VCaP (cell line): ENCODE data around the gene GAS6.
"Not testable (repeated sequence)": the region's sequence is repeated elsewhere in the genome, so short reads cannot be mapped to it uniquely, and the experiment has no call there.

Source experiments
- H3K27ac ChIP-seq: fragments of 450-650 bp; 2 replicates; pipeline ENCODE4 v1.5.1; 2017
- TF ChIP-seq, protein P1 (sequence below): fragments of 450-650 bp; conservative IDR thresholded peaks from 2 replicates; pipeline ENCODE4 v1.5.1; 2017; ENCODE audit warnings: mild to moderate bottlenecking, moderate library complexity

GAS6 gene

DNA sequence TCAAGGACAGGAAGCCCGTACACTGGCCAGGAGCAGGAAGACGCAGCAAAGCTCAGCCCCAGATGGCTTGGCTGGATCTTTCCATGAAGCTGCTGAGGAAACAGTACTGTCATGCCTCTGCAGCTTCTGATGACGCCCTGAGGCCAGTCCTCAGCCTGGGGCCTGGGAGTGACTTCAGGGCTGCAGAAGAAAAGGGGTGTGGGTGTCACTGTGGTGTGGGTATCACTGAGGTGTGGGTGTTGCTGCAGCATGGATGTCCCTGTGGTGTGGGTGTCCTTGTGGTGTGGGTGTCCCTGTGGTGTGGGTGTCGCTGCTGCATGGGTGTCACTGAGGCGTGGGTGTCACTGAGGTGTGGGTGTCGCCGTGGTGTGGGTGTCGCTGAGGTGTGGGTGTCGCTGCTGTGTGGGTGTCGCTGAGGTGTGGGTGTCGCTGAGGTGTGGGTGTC lies 12.0 kb upstream of the GAS6 start:
- no peak overlapping the region for H3K27ac ChIP-seq
- TF ChIP-seq, protein P1, sequence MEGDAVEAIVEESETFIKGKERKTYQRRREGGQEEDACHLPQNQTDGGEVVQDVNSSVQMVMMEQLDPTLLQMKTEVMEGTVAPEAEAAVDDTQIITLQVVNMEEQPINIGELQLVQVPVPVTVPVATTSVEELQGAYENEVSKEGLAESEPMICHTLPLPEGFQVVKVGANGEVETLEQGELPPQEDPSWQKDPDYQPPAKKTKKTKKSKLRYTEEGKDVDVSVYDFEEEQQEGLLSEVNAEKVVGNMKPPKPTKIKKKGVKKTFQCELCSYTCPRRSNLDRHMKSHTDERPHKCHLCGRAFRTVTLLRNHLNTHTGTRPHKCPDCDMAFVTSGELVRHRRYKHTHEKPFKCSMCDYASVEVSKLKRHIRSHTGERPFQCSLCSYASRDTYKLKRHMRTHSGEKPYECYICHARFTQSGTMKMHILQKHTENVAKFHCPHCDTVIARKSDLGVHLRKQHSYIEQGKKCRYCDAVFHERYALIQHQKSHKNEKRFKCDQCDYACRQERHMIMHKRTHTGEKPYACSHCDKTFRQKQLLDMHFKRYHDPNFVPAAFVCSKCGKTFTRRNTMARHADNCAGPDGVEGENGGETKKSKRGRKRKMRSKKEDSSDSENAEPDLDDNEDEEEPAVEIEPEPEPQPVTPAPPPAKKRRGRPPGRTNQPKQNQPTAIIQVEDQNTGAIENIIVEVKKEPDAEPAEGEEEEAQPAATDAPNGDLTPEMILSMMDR: no peak

DNA sequence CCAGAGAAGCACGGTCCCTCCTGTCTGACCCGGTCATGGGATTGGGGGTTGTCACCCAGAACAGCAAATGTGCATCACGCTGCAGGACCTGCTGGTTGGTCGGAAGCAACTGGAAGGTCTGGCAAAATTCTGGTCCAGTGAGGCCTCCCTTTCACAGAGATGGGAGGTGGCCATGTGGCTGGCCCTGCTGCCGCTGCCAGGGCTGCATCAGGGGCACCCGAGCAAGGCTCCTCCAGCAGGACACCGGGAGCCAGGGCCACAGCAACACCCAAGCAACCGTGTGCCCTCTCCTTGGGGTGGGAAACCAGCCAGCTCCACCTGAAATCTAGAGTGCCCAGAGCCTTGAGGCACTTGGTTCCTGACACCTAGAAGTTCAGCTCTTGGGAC lies 11.5 kb upstream of the GAS6 start:
- TF ChIP-seq, protein P1: no peak
- no peak overlapping the region for H3K27ac ChIP-seq

DNA sequence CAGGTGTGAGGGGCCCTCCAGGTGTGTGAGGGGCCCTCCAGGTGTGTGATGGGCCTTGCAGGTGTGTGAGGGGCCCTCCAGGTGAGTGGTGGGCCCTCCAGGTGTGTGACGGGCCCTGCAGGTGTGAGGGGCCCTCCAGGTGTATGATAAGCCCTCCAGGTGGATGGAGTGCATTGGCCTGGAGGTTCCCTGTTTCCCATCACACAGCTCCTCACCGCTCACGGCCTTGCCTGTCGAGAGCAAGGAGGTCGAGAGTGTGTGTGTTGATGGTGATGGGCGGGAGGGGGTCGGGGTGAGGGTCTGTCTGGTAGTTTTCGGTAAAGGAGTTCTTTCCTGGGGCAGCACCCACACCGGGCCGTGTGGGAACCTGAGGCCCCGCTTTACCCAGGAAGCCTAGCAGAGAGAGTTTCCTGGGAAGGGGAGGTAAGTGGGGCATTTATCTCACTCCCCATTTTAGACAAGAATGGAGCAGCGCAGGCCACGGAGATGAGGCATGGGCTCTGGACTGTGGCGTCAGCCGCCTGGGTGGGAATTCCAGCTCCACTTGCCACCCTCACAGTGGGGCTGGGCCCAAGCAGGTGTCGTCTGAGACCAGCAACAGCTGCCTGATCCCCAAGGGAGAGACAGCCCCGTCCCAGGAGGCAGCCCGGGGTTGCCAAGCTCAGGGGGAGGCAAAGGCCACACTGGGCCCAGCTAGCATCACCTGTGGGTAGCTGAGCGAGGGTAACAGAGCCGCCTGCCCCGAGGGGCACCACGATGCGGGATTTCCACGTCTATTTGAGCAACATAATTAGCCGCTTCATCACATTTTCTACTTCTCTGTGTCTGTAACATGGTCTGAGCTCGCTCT lies 10.9 kb upstream of the GAS6 start:
- no peak overlapping the region for H3K27ac ChIP-seq
- TF ChIP-seq, protein P1: no peak

DNA sequence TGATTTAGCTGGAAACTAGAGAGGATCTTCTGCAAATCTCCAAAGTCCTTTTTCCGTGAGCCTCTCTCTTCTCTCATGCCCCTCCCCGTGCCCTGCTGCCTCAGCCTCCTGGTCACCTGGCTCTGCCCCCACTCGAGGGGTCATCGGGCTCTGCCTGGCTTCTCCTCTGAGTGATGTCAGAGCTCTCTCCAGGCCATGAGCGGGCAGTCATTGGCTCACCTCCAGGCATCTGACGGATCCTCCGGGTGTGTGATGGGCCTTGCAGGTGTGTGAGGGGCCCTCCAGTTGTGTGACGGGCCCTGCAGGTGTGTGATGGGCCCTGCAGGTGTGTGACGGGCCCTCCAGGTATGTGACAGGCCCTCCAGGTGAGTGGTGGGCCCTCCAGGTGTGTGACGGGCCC lies 10.3 kb upstream of the GAS6 start:
- TF ChIP-seq, protein P1: no peak
- no peak overlapping the region for H3K27ac ChIP-seq

DNA sequence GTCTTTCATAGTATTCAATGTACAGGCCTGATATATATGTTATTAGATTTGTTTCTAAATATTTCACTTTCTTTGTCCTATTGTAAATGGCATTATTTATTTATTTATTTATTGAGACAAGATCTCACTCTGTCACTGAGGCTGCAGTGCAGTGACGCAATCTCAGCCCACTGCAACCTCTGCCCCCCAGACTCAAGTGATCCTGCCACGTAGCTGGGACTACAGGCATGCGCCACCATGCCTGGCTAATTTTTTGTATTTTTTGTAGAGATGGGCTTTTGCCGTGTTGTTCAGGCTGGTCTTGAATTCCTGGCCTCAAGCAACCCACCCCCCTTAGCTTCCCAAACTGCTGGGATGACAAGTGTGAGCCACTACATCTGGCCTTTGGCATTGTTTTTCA lies 5.4 kb upstream of the GAS6 start:
- H3K27ac ChIP-seq: no peak overlapping the region
- TF ChIP-seq, protein P1: no peak

DNA sequence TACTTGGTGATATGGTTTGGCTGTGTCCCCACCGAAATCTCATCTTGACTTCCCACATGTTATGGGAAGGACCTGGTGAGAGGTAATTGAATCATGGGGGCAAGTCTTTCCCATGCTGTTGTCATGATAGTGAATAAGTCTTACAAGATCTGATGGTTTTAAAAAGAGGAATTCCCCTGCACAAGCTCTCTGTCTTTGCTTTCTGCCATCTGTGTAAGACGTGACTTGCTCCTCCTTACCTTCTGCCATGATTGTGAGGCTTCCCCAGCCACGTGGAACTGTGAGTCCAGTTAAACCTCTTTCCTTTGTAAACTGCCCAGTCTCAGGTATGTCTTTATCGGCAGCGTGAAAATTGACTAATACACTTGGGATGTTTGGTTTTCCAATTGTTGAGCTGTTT lies 4.0 kb upstream of the GAS6 start:
- H3K27ac ChIP-seq: not testable (repeated sequence)

DNA sequence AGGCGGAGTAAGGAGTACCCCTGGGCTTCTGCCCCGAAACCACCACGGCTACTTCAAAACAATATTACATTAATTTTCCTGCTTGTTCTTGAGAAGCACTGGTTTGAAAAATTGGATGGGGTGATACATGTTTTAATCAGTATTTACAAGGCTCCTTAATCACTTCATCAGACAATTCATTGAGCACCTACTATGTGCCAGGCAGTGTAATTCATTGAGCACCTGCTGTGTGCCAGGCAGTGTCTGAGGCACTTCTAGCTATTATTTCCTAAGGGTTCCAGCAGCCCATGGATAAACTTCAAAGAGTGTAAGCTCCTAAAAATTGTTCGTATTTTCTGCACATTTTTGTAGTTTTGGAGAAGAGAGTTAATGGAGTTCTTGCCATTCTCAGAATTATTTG lies 1.6 kb upstream of the GAS6 start:
- no peak overlapping the region for H3K27ac ChIP-seq
- TF ChIP-seq, protein P1: no peak

DNA sequence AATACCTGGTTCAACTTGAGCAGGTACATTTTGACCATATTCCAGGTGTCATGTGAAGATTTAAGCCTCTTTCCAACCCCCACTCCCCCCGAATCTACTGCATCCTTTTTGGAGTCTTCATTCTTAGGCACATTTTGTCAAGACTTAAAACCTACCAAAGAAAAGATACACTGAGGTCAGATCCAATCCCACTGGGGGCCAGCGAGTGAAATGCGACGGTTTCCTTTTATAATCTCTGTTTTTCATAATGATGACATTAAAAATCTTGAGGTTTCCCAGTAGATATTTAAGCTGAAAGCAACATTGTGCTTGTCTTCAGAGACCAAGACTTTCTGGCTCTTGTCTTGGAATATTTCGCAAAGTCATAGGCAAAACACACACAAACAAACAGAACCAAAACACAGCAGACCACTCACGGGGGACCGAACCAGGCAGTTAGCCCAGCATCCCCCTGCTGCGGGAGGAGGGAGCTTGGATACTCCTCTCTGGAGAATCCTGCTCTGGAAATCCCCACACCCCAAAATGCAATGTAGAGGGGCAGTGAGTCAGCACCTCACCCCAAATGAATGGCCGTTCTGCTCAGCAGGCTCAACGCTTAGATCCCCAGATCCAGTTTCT lies 506 bp upstream of the GAS6 start:
- TF ChIP-seq, protein P1: no peak
- no peak overlapping the region for H3K27ac ChIP-seq
